HFF-Myc (cell line): ENCODE measurements around the gene MAP2K7.
A peak's percentile ranks its signal among the peaks of the same experiment; 100 is the strongest.

Experiments
- DNase-seq: peaks from one replicate; pipeline ENCODE4 v3.0.0-alpha.2; 2011; ENCODE audit warnings: low read depth; ENCODE audit errors: extremely low read depth
- H3K4me3 ChIP-seq: replicated peaks from 2 replicates; pipeline ENCODE4 v1.5.1; 2011; ENCODE audit warnings: low read depth, mild to moderate bottlenecking, control low read depth, low read length
- TF ChIP-seq, protein P1 (sequence below): IDR thresholded peaks from 2 replicates; pipeline ENCODE4 v1.5.1; 2012; ENCODE audit warnings: mild to moderate bottlenecking, low read depth, low read length, control low read depth; ENCODE audit errors: missing control alignments

The MAP2K7 gene

DNA sequence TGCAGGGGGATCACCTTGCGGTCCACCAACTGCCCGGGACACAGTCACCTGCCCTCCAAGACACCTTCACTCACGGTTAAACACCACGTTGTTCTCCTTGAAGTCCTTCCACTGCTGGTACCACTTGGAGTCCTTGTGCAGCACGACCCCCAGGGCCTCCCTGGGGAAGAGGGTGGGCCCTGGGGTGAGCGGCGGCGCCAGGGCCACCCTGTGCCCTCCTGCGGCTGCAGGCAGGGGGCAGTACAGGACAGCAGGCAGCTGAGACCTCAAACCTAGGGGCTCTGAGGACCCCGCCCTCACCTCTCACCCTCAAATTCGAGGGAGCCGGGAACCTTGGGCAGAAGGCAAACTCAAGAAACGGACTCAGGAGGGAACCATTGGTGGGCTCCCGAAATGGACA lies 29.7 kb downstream of the MAP2K7 start:
- DNase-seq = no peak
- no peak overlapping the region for H3K4me3 ChIP-seq
- TF ChIP-seq, protein P1, sequence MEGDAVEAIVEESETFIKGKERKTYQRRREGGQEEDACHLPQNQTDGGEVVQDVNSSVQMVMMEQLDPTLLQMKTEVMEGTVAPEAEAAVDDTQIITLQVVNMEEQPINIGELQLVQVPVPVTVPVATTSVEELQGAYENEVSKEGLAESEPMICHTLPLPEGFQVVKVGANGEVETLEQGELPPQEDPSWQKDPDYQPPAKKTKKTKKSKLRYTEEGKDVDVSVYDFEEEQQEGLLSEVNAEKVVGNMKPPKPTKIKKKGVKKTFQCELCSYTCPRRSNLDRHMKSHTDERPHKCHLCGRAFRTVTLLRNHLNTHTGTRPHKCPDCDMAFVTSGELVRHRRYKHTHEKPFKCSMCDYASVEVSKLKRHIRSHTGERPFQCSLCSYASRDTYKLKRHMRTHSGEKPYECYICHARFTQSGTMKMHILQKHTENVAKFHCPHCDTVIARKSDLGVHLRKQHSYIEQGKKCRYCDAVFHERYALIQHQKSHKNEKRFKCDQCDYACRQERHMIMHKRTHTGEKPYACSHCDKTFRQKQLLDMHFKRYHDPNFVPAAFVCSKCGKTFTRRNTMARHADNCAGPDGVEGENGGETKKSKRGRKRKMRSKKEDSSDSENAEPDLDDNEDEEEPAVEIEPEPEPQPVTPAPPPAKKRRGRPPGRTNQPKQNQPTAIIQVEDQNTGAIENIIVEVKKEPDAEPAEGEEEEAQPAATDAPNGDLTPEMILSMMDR = peak; percentile 45

DNA sequence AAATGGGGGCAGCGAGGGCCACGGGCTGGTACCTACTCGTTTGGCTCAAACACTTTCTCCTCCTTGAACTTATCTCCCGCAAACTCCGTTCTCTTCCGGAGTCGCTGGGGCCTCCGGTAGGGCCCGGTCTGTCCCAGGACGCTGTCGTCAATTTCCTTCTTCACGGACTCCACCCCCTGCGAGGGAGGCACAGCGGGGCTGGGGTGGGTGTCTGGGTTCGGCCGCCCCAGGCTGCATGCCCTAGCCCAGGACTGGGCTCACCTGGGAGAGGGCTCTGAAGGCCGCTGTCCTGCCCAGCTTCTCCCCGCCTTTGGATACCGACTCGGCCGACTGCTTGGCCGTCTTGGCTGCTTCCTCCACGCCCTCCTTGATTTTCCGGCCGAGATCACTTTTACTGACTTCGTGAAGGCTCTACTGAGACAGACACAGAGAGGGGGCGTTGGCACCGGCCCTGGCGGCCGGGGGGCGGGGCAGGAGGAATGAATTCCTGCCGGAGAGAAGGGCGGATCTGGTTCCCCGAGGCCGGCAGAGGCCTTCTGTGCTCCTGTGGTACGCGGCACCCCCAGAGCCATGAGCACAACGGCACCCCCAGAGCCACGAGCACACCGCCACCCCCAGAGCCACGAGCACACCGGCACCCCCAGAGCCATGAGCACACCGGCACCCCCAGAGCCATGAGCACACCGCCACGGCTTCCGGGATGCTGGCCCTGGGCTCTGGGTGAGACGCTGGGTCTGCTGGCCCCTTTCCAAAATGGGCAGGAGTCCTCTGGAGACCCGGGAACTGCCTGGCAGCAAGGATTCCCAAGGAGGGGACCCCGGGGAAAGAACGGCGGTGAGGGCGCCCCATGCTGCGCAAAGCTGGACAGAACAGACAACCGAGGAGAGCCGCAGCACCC lies 30.4 kb downstream of the MAP2K7 start:
- TF ChIP-seq, protein P1 = no peak
- H3K4me3 ChIP-seq = no peak overlapping the region
- no peak for DNase-seq

DNA sequence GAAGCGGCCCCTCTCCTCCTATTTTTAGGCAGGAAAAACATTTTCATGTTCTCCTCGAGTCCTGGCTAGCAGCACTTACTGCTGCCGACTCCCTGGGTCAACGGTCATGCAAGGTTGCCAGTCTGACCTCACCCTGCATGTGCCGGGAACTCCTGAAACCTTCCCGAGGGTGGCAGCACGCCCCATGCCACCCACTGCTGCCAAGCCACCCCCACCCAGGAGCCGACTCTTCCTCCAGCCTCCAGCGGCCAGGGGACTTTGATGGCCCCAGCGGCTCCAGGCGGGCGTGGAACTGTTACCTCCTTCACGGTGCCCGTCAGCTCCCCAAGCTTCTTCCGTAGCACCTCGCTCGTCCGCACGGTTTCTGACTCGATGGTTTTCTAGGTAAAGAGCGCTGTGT lies 31.1 kb downstream of the MAP2K7 start:
- no peak for DNase-seq
- TF ChIP-seq, protein P1 = no peak
- H3K4me3 ChIP-seq = no peak overlapping the region

DNA sequence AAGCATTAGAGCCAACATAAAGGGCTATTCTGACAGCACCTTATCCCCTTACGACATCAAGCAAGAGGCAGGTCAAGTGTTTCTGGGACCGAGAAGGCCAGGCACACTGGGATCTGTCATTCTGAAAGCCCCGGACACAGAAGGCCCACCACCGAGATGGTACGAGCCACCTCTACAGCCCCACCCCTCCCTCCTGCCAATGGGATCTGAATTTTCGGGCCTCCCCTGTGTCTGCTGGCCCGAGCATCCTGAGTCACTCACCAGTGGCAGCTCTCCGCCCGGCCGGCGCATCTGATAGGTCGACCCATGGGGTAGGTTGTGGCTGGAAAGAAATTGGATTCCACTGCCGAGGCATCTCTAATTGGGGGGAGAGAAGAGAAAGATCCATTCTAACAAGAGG lies 37.2 kb downstream of the MAP2K7 start:
- H3K4me3 ChIP-seq = no peak overlapping the region
- no peak for DNase-seq
- TF ChIP-seq, protein P1 = no peak

DNA sequence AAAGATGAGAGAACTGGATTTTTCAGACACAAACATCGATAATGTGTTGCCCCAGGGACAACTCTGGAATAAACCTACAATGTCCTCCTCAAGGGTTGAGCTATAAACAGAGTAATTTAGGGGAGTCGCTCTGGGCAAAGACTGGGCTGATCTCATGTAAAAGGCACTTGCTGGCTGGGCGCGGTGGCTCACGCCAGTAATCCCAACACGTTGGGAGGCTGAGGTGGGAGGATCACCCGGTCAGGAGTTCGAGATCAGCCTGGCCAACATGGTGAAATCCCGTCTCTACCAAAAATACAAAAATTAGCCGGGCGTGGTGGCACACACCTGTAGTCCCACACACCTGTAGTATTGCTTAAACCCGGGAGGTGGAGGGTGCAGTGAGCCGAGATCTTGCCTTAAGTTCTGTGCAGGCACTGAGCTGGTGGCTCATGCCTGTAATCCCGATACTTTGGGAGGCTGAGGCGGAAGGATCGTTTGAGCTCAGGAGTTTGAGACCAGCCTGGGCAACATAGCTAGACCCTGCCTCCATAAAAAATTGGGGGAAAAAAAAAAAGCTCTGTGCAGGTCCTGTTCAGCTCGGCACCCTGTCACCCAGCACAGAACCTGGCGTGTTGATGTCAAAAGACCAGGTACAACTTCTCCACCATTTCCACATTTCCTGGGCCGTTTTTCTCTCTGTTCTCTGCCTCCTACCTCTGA lies 38.4 kb downstream of the MAP2K7 start:
- H3K4me3 ChIP-seq = peak overlapping the region; percentile 96
- DNase-seq = no peak

DNA sequence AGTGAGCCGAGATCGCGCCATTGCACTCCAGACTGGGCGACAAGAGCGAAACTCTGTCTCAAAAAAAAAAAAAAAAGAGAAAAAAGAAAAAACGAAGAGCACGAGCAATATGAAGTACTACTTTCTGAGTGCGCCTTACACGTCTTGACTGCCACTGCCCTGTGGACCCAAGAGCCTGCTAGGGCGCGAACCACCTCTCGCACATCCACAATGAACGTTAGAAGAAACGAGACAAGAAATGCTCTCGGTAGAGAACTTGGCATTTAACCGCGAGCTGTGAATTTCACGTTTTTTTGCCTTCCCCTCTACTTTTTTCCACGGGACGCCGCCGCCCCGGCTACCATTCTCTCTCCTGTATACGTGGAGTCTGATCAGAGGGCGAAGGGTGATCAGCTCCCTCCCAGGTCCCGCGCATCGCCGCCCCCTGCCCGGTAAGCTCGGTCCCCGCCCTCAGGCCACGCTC lies 39.3 kb downstream of the MAP2K7 start:
- peak overlapping the region; percentile 96 for H3K4me3 ChIP-seq
- no peak for DNase-seq
- TF ChIP-seq, protein P1 = no peak

More for the DNA sequence above, 38.4 kb downstream of the MAP2K7 start:
- TF ChIP-seq, protein P1 = no peak
